Ascending aorta (tissue), 2 donors: ENCODE measurements around the gene MTPN. TPM values are rescaled to one million over a fixed set of nuclear protein-coding genes. Genes with fewer than 3 reads are reported as not detected.
A peak's percentile ranks its signal among the peaks of the same experiment; 100 is the strongest.

Source experiments
- DNase-seq, 2 donors: peaks; one replicate each; pipeline ENCODE4 v3.0.0-alpha.2; 2019; ENCODE audit warnings: low spot score in 2 of 2
- H3K27ac ChIP-seq, 2 donors: fragments of 200-600 bp; sonication (generic); one replicate each; pipeline ENCODE4 v1.5.1; 2016 to 2017; ENCODE audit warnings: mild to moderate bottlenecking in 1 of 2
- H3K27me3 ChIP-seq: fragments of 200-600 bp; sonication (generic); one replicate; pipeline ENCODE4 v1.5.1; 2017
- H3K36me3 ChIP-seq, 2 donors: fragments of 200-600 bp; sonication (generic); one replicate each; pipeline ENCODE4 v1.5.1; 2016
- H3K4me1 ChIP-seq, 2 donors: fragments of 200-600 bp; sonication (generic); one replicate each; pipeline ENCODE4 v1.5.1; 2016 to 2017; ENCODE audit warnings: mild to moderate bottlenecking in 1 of 2
- H3K4me3 ChIP-seq, 2 donors: fragments of 200-600 bp; sonication (generic); one replicate each; pipeline ENCODE4 v1.5.1; 2016 to 2017; ENCODE audit warnings: mild to moderate bottlenecking in 1 of 2
- H3K9me3 ChIP-seq, 2 donors: fragments of 200-600 bp; sonication (generic); one replicate each; pipeline ENCODE4 v1.5.1; 2016
- intact Hi-C: fragments of 100-400 bp; cut with DNase I; formaldehyde crosslinking; loops from one replicate; pipeline ENCODE4 v1.15.1; 2023
- total RNA-seq: library from RNA; depleted of rRNA; stranded (reverse); fragments of >200 nt; gene quantifications from one replicate; pipeline ENCODE4 v1.1.0, GENCODE V29; 2016
- TF ChIP-seq, protein P1 (sequence below), 3 experiments: fragments of 200-600 bp in 2 of 3; fragments of 450-650 bp in 1 of 3; sonication (generic) in 2 of 3; IDR thresholded peaks; one replicate each; pipeline ENCODE4 v1.5.1; 2016 to 2019; ENCODE audit warnings: antibody characterized with exemption in 3 of 3, mild to moderate bottlenecking in 1 of 3, moderate library complexity in 1 of 3

The MTPN gene
- total RNA-seq, 1 donor from 2014 or later, result 43.5 TPM

DNA sequence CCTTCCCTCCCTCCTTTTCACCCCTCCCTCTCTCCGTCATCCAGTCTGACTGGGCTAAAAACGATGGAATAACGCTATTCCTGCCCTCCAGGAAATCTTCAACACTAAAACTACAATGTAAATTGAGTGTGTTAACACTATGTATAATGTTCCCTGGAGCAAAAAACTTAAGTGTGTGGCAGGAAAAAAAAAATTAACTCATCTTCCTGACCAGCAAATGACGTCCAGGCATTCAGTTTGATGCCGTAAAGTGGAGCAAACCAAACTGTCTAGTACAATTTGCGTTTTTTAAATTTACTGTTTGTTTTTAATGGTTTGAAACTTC, 545 bp upstream of the MTPN start:
- intact Hi-C loops, result loop anchor here (1.0 to 5.0 kb wide), 4 partner anchors 230 to 1660 kb away; partner anchors contain the start of genes CNOT4, FAM180A, SLC35B4 and STMP1
- Histone ChIP-seq H3K4me3 (peak overlapping the region; percentile 85), H3K9me3 (no peaks in the 10 kb centered on the region), H3K27me3 (no peaks in the 10 kb centered on the region), H3K36me3 (no peaks in the 10 kb centered on the region), H3K27ac (peak overlapping the region; percentile 81 to 84), H3K4me1 (peaks cover 0 to 19% of the 10 kb centered on the region in 2 donors)
- TF ChIP-seq, protein P1, sequence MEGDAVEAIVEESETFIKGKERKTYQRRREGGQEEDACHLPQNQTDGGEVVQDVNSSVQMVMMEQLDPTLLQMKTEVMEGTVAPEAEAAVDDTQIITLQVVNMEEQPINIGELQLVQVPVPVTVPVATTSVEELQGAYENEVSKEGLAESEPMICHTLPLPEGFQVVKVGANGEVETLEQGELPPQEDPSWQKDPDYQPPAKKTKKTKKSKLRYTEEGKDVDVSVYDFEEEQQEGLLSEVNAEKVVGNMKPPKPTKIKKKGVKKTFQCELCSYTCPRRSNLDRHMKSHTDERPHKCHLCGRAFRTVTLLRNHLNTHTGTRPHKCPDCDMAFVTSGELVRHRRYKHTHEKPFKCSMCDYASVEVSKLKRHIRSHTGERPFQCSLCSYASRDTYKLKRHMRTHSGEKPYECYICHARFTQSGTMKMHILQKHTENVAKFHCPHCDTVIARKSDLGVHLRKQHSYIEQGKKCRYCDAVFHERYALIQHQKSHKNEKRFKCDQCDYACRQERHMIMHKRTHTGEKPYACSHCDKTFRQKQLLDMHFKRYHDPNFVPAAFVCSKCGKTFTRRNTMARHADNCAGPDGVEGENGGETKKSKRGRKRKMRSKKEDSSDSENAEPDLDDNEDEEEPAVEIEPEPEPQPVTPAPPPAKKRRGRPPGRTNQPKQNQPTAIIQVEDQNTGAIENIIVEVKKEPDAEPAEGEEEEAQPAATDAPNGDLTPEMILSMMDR (IDR thresholded peaks at IDR 0.05), result no peak
- no peak for DNase-seq

DNA sequence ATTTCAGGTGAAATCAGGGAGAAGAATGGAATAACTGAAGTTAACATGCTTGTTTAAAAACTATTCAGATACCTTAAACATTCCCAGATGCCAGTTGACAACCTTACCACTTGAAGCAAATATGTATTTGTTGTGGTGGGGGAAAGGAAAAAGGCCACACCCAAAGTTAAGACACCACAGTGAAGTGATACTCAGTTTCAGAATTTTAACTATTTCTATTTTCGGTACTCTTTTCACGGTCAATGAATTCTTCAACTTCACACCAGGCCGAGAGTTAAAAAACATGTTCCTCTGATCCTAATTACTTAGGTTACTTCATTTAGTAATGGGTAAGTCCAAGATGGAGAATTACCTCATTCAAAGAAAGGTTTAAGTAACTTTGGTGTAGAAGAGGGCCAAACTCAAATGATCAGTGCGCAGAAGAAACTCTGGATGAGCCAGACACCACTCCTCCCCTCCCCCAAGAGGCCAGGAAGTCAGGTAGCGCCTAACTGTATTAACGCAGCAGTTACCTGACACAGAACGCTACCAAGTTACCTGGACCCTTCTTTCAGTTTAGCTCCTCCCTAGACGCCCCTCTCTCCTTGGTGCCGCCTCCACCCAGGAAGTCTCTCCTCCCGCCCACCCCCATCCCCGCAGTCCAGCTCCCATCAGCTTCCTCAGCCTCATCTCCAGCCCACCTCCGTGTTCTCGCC, 700 bp downstream of the MTPN start:
- DNase-seq, result no peak
- no peaks in the 10 kb centered on the region for H3K27me3 ChIP-seq
- peak overlapping the region; percentile 85 for H3K4me3 ChIP-seq
- no peaks in the 10 kb centered on the region for H3K36me3 ChIP-seq
- no peaks in the 10 kb centered on the region for H3K9me3 ChIP-seq
- TF ChIP-seq, protein P1 (IDR thresholded peaks at IDR 0.05), result no peak
- peaks cover 0 to 25% of the 10 kb centered on the region in 2 donors for H3K4me1 ChIP-seq
- intact Hi-C loops, result loop anchor here (1.0 to 5.0 kb wide), 4 partner anchors 229 to 1659 kb away; partner anchors contain the start of genes CNOT4, FAM180A, SLC35B4 and STMP1
- peak overlapping the region; percentile 81 to 84 for H3K27ac ChIP-seq

DNA sequence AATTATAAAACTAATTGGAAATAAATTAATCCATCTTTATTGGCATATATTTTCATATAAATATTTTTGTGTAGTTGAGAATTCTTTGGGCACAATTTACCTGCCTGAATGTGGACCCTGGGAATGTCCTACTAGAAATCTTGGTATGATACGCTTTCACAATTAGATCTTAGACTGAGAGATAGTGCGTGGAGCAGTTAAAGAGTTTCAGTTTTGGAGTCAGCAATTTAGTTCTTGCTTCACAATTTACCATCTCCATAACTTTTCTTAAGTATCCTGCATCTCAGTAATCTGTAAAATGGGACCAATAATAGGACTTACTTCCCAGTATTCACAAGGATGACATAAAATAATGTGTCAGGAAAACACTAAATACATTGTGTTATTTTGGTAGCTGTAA, 2.0 kb downstream of the MTPN start:
- DNase-seq, result no peak
- Histone ChIP-seq H3K4me3 (peak overlapping the region in 1 of 2 donors; percentile 85), H3K9me3 (no peaks in the 10 kb centered on the region), H3K27ac (no peak overlapping the region), H3K4me1 (peaks cover 0 to 25% of the 10 kb centered on the region in 2 donors), H3K36me3 (peaks cover 0 to 4% of the 10 kb centered on the region in 2 donors), H3K27me3 (no peaks in the 10 kb centered on the region)
- TF ChIP-seq, protein P1 (IDR thresholded peaks at IDR 0.05), result no peak
- intact Hi-C loops, result loop anchor here (5.0 kb wide), 3 partner anchors 228 to 1658 kb away; partner anchors contain the start of genes CNOT4, FAM180A and SLC35B4

DNA sequence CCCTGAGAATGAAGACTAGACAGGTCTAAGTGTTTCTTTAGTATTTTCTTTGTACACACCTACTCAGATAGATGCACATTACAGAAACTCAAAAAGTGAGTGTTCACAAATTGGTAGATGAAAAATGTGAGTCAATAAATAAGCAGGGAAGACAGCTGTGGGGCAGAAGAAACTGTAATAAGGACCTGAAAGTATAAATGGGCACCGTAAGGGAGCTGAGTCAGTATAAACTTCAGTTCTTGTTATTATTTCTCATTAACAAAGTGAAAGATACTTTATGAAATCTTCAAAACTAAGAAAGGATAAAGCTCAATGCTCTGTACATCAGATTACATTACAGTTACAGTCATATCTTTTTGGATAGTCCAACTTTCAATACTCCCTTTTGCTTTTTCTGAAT, 2.5 kb downstream of the MTPN start:
- no peak for DNase-seq
- peaks cover 0 to 25% of the 10 kb centered on the region in 2 donors for H3K4me1 ChIP-seq

DNA sequence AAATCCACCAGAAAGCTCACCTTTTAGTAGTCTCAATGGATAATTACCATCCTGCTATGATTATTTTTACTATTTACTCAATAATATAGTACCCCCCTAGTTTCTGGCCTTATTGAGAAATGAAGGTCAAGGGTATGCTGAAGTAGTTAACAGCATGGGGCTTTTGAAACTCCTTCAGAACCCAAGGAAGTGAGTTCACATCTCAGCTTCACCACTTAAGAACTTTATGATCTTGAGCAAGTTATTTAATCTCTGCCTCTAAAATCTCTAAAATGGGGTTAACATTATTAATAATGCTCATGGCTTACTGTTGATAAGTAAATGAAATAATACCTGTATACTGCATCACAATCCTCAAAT, 5.8 kb downstream of the MTPN start:
- Histone ChIP-seq H3K4me3 (no peak overlapping the region), H3K9me3 (no peaks in the 10 kb centered on the region), H3K4me1 (peaks cover 0 to 25% of the 10 kb centered on the region in 2 donors), H3K36me3 (peaks cover 0 to 4% of the 10 kb centered on the region in 2 donors), H3K27me3 (no peaks in the 10 kb centered on the region), H3K27ac (peak overlapping the region in 1 of 2 donors; percentile 4)
- intact Hi-C loops, result no loop called here
- TF ChIP-seq, protein P1 (IDR thresholded peaks at IDR 0.05), result no peak
- DNase-seq, result no peak

More for the DNA sequence above, 2.5 kb downstream of the MTPN start:
- intact Hi-C loops, result loop anchor here (5.0 kb wide), 3 partner anchors 227 to 1657 kb away; partner anchors contain the start of genes CNOT4, FAM180A and SLC35B4
- TF ChIP-seq, protein P1 (IDR thresholded peaks at IDR 0.05), result no peak
- Histone ChIP-seq H3K27me3 (no peaks in the 10 kb centered on the region), H3K9me3 (no peaks in the 10 kb centered on the region), H3K36me3 (peaks cover 0 to 4% of the 10 kb centered on the region in 2 donors), H3K27ac (no peak overlapping the region), H3K4me3 (no peak overlapping the region)
